Tibial nerve (tissue), 4 donors: ENCODE data around the gene KCTD2.

ENCODE experiments used
- EP300 ChIP-seq, 2 donors: sonication (generic); formaldehyde crosslinking; IDR thresholded peaks; one replicate each; pipeline ENCODE4 v1.6.1; 2017; ENCODE audit warnings: antibody characterized with exemption in 2 of 2, mild to moderate bottlenecking in 1 of 2
- POLR2A ChIP-seq, 2 donors: fragments of 450-650 bp; IDR thresholded peaks; one replicate each; pipeline ENCODE4 v1.6.1; 2017; ENCODE audit warnings: antibody characterized with exemption in 2 of 2, mild to moderate bottlenecking in 2 of 2, moderate library complexity in 2 of 2
- TF ChIP-seq, protein P1 (sequence below), 5 experiments: fragments of 200-600 bp in 3 of 5; fragments of 450-650 bp in 2 of 5; sonication (generic) in 3 of 5; IDR thresholded peaks; one replicate each; pipeline ENCODE4 v1.5.1; 2016 to 2019; ENCODE audit warnings: antibody characterized with exemption in 5 of 5, mild to moderate bottlenecking in 3 of 5, moderate library complexity in 2 of 5

DNA sequence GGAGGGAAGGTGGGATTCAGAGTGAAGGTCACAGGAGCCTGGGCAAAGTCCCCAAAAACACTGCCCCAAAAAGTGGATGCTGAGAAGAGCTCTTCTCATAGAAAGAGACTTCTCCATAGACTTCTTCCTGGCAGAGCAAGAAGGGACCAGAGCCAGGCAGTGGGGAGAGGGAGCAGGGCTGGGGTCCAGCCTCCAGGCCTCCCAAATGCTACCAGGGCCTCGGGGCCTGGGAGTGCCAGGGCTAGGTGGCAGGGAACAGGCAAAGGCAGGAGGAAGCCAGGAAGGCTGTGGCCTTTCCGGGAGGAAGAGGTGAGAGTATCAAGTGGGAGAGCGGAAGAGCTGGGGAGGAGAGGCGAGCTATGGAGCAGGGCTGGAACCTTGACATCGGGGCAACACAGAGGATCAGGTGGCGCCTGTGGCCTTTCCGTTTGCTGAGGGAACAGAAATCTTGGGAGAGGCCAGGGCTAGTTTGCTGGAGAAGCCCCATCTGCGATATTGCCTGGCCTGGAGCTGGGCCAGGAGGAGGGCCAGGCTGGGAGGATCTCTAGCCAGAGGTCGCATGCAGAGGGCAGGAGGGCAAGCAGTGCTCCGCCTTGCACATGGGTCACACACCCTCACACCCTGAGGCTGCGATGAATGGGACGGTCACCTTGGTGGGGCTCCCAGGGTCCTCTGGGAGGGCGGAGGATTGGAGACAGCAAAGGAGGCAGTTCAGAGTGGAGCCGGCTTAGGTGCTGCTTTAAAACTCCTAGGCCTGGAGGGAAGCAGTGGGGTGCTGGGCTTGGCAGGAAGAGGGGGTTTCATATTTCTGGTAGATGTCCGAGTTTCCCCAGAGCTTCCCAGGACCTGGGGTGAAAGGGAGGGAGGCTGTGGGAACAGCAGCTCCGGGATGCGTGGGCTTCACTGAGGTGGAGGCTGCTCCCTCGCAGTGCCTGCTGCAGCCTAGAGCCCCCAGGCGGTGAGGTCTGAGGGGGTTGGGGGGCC is 44.1 kb downstream of the KCTD2 start:
- TF ChIP-seq POLR2A (IDR thresholded peaks at IDR 0.05) (no peak), EP300 (IDR thresholded peaks at IDR 0.05) (peak in 1 of 2 donors; percentile 4)
- TF ChIP-seq, protein P1, sequence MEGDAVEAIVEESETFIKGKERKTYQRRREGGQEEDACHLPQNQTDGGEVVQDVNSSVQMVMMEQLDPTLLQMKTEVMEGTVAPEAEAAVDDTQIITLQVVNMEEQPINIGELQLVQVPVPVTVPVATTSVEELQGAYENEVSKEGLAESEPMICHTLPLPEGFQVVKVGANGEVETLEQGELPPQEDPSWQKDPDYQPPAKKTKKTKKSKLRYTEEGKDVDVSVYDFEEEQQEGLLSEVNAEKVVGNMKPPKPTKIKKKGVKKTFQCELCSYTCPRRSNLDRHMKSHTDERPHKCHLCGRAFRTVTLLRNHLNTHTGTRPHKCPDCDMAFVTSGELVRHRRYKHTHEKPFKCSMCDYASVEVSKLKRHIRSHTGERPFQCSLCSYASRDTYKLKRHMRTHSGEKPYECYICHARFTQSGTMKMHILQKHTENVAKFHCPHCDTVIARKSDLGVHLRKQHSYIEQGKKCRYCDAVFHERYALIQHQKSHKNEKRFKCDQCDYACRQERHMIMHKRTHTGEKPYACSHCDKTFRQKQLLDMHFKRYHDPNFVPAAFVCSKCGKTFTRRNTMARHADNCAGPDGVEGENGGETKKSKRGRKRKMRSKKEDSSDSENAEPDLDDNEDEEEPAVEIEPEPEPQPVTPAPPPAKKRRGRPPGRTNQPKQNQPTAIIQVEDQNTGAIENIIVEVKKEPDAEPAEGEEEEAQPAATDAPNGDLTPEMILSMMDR (IDR thresholded peaks at IDR 0.05) = no peak
